Trophoblast cell (in vitro differentiated cells and primary cell): ENCODE data around the gene OPCML.

ENCODE experiments used
- DNase-seq, 2 donors: peaks; one replicate each; pipeline ENCODE4 v3.0.0-alpha.2; 2016
- H2AFZ ChIP-seq: 2 replicates; pipeline ENCODE4 v1.6.1; 2013; ENCODE audit warnings: low read length, moderate library complexity, mild to moderate bottlenecking; ENCODE audit not compliant: insufficient read depth, poor library complexity
- H2AK5ac ChIP-seq: 2 replicates; pipeline ENCODE4 v1.6.1; 2013; ENCODE audit warnings: mild to moderate bottlenecking, low read length
- H2BK120ac ChIP-seq: 2 replicates; pipeline ENCODE4 v1.6.1; 2013; ENCODE audit warnings: low read length, mild to moderate bottlenecking, moderate library complexity; ENCODE audit not compliant: insufficient read depth, poor library complexity
- H2BK12ac ChIP-seq: 2 replicates; pipeline ENCODE4 v1.6.1; 2013; ENCODE audit warnings: mild to moderate bottlenecking, low read length, moderate library complexity
- H2BK5ac ChIP-seq: 2 replicates; pipeline ENCODE4 v1.6.1; 2013; ENCODE audit warnings: low read length, low read depth, moderate library complexity, mild to moderate bottlenecking; ENCODE audit not compliant: poor library complexity
- H3K14ac ChIP-seq: 2 replicates; pipeline ENCODE4 v1.6.1; 2013; ENCODE audit warnings: mild to moderate bottlenecking, low read length
- H3K18ac ChIP-seq: 2 replicates; pipeline ENCODE4 v1.6.1; 2013; ENCODE audit warnings: mild to moderate bottlenecking, low read length
- H3K23ac ChIP-seq: 2 replicates; pipeline ENCODE4 v1.6.1; 2013; ENCODE audit warnings: low read length
- H3K27ac ChIP-seq: 2 replicates; pipeline ENCODE4 v1.5.1; 2013; ENCODE audit warnings: low read depth, mild to moderate bottlenecking, inconsistent platforms, low read length, moderate library complexity
- H3K27me3 ChIP-seq: 2 replicates; pipeline ENCODE4 v1.6.1; 2013; ENCODE audit warnings: inconsistent platforms, mild to moderate bottlenecking, low read length, moderate library complexity; ENCODE audit not compliant: insufficient read depth
- H3K36me3 ChIP-seq, 2 experiments: 1 replicate in 1 of 2; 2 replicates in 1 of 2; pipeline ENCODE4 v1.6.1; 2013; ENCODE audit warnings: low read length in 2 of 2, mild to moderate bottlenecking in 2 of 2, moderate library complexity in 1 of 2; ENCODE audit not compliant: insufficient read depth in 2 of 2, control insufficient read depth in 1 of 2
- H3K4ac ChIP-seq: 2 replicates; pipeline ENCODE4 v1.6.1; 2013; ENCODE audit warnings: low read depth, mild to moderate bottlenecking, low read length, moderate library complexity
- H3K4me1 ChIP-seq, 2 experiments: 1 replicate in 1 of 2; 2 replicates in 1 of 2; pipeline ENCODE4 v1.6.1; 2013; ENCODE audit warnings: low read length in 2 of 2, mild to moderate bottlenecking in 2 of 2, moderate library complexity in 1 of 2; ENCODE audit not compliant: insufficient read depth in 2 of 2, control insufficient read depth in 1 of 2
- H3K4me2 ChIP-seq: 2 replicates; pipeline ENCODE4 v1.6.1; 2013; ENCODE audit warnings: inconsistent platforms, mild to moderate bottlenecking, low read length, moderate library complexity
- H3K4me3 ChIP-seq: 2 replicates; pipeline ENCODE4 v1.5.1; 2013; ENCODE audit warnings: mild to moderate bottlenecking, low read depth, low read length, inconsistent platforms
- H3K79me1 ChIP-seq: one replicate; pipeline ENCODE4 v1.6.1; 2013; ENCODE audit warnings: low read length
- H3K79me2 ChIP-seq: 2 replicates; pipeline ENCODE4 v1.6.1; 2013; ENCODE audit warnings: low read length, mild to moderate bottlenecking; ENCODE audit not compliant: control insufficient read depth, insufficient read depth, poor library complexity
- H3K9ac ChIP-seq: 2 replicates; pipeline ENCODE4 v1.6.1; 2013; ENCODE audit warnings: mild to moderate bottlenecking, low read length
- H3K9me3 ChIP-seq: 2 replicates; pipeline ENCODE4 v1.6.1; 2013; ENCODE audit warnings: low read depth, mild to moderate bottlenecking, control low read depth, inconsistent platforms, low read length; ENCODE audit not compliant: insufficient read depth
- H4K12ac ChIP-seq: 2 replicates; pipeline ENCODE4 v1.6.1; 2013; ENCODE audit warnings: low read depth, mild to moderate bottlenecking, low read length, moderate library complexity
- H4K8ac ChIP-seq: 2 replicates; pipeline ENCODE4 v1.6.1; 2013; ENCODE audit warnings: low read depth, mild to moderate bottlenecking, low read length, moderate library complexity
- H4K91ac ChIP-seq: one replicate; pipeline ENCODE4 v1.6.1; 2013; ENCODE audit warnings: low read depth, mild to moderate bottlenecking, low read length, moderate library complexity
- WGBS: extraction: QIAGEN DNeasy Blood & Tissue Kit; methylation state at CpG from one replicate; pipeline ENCODE4 v1.1.7; 2013; ENCODE audit warnings: missing lambda C conversion rate; ENCODE audit not compliant: insufficient read length, insufficient coverage; ENCODE audit errors: extremely low coverage; 5-methylcytosine and 5-hydroxymethylcytosine counted together

Gene OPCML

DNA sequence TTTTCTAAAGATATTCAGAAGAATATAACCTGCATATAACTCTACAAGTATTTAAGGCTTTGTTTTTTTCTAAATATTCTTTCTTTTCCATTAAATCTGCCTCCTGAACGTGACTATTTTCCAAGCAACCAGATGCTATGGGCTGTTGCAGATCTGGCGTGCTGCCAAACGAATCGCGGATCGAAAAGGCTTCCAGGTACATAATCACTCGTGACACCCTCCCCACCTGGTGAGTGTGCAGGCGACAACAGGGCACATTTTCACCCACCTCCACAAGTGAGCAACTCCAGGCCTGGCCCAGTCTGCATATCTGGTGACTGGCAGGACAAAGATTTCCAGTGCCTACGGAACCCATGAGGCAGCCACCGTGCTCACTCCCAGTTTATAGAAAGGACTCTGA is 660.1 kb downstream of the OPCML start:
- no peak overlapping the region for H2BK5ac ChIP-seq
- H4K91ac ChIP-seq, result no peak overlapping the region
- H3K14ac ChIP-seq, result no peak overlapping the region
- H3K27me3 ChIP-seq, result no peaks in the 10 kb centered on the region
- DNase-seq, result no peak
- no peak overlapping the region for H2BK120ac ChIP-seq
- H3K9me3 ChIP-seq, result no peaks in the 10 kb centered on the region
- H3K18ac ChIP-seq, result no peak overlapping the region
- H4K8ac ChIP-seq, result no peak overlapping the region
- H3K79me1 ChIP-seq, result no peaks in the 10 kb centered on the region
- H2AK5ac ChIP-seq, result no peak overlapping the region
- no peak overlapping the region for H4K12ac ChIP-seq
- no peak overlapping the region for H3K9ac ChIP-seq
- no peak overlapping the region for H3K27ac ChIP-seq
- H2AFZ ChIP-seq, result no peak overlapping the region
- H3K4me3 ChIP-seq, result no peak overlapping the region
- no peaks in the 10 kb centered on the region for H3K79me2 ChIP-seq
- H3K4me2 ChIP-seq, result no peak overlapping the region
- H3K23ac ChIP-seq, result no peak overlapping the region
- no CpG with 5 or more reads among the region's 10 CpGs for WGBS
- no peaks in the 10 kb centered on the region for H3K36me3 ChIP-seq
- no peak overlapping the region for H2BK12ac ChIP-seq
- no peaks in the 10 kb centered on the region for H3K4me1 ChIP-seq
- no peak overlapping the region for H3K4ac ChIP-seq

DNA sequence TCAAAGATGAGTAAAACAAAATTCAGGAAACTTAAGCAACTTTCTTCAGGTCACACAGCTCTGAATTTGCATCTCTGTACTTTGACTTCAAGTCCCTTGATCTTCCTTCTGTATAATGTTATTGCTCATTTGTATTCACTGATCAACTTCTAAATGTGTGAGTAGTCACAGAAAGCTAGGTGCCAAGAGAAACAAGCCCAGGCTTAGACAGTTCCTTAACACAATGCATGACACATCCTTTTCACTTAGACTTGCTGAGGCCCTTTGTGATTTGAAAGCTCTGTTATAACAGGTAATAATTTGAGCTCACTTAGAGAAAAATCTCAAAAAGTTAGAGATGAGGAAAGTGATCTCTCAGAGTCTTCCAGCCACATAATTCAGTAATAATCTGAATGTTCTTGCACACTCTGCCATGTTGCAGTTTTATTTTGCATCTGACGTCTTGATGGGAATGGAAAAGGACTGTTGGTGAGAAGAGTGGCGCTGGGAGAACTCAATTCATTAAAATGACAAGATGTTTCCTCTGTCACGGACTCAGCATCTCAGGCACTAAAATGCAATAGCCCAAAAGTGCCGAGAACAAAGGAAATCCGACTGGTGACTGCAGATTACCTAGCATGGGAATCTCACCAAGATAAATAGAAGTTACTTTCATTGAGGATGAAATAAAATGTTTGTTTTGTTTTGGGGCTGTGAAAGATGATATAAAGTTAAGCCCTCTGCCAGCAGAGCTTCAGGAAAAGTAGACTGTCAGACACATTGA is 665.3 kb downstream of the OPCML start:
- no peaks in the 10 kb centered on the region for H3K9me3 ChIP-seq
- DNase-seq, result no peak
- no peak overlapping the region for H3K9ac ChIP-seq
- no peak overlapping the region for H2BK120ac ChIP-seq
- H3K4me2 ChIP-seq, result no peak overlapping the region
- no peak overlapping the region for H2BK12ac ChIP-seq
- H3K27ac ChIP-seq, result no peak overlapping the region
- H2AK5ac ChIP-seq, result no peak overlapping the region
- no peaks in the 10 kb centered on the region for H3K27me3 ChIP-seq
- no peaks in the 10 kb centered on the region for H3K79me1 ChIP-seq
- H3K14ac ChIP-seq, result no peak overlapping the region
- H2BK5ac ChIP-seq, result no peak overlapping the region
- no peak overlapping the region for H4K91ac ChIP-seq
- no peak overlapping the region for H3K18ac ChIP-seq
- no peaks in the 10 kb centered on the region for H3K4me1 ChIP-seq
- no peaks in the 10 kb centered on the region for H3K36me3 ChIP-seq
- H3K4me3 ChIP-seq, result no peak overlapping the region
- WGBS, result no CpG with 5 or more reads among the region's 5 CpGs
- no peak overlapping the region for H3K4ac ChIP-seq
- no peak overlapping the region for H4K8ac ChIP-seq
- no peak overlapping the region for H4K12ac ChIP-seq
- no peak overlapping the region for H3K23ac ChIP-seq
- no peak overlapping the region for H2AFZ ChIP-seq
- no peaks in the 10 kb centered on the region for H3K79me2 ChIP-seq

DNA sequence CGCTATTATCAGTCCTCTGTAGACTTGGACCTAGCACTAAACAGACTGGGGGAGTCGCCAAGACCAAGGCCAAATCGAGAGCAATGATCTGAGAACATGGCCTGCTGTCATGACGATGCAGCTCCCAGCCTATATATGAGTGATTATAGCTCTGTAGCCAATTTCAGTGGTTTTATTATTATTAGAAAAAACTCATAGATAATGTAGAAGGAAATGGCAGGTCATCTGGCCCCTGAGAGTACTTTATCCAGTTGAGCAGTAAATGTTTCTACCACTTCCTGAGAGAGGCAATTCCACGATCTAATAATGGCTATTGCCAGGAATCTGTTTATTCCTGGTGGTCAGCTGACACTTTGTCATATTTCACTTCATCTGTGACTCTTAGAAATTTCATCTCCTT is 666.7 kb downstream of the OPCML start:
- H2BK5ac ChIP-seq, result no peak overlapping the region
- H2AK5ac ChIP-seq, result no peak overlapping the region
- H3K79me1 ChIP-seq, result no peaks in the 10 kb centered on the region
- no peaks in the 10 kb centered on the region for H3K4me1 ChIP-seq
- H3K27me3 ChIP-seq, result no peaks in the 10 kb centered on the region
- H3K36me3 ChIP-seq, result no peaks in the 10 kb centered on the region
- H3K79me2 ChIP-seq, result no peaks in the 10 kb centered on the region
- no peak overlapping the region for H4K91ac ChIP-seq
- H3K9ac ChIP-seq, result no peak overlapping the region
- no peak overlapping the region for H3K4me2 ChIP-seq
- no peak overlapping the region for H3K14ac ChIP-seq
- H2BK12ac ChIP-seq, result no peak overlapping the region
- no peak overlapping the region for H2AFZ ChIP-seq
- H3K9me3 ChIP-seq, result no peaks in the 10 kb centered on the region
- no CpG with 5 or more reads among the region's 5 CpGs for WGBS
- H3K18ac ChIP-seq, result no peak overlapping the region
- H3K4me3 ChIP-seq, result no peak overlapping the region
- H2BK120ac ChIP-seq, result no peak overlapping the region
- no peak overlapping the region for H3K27ac ChIP-seq
- no peak for DNase-seq
- H4K12ac ChIP-seq, result no peak overlapping the region
- no peak overlapping the region for H3K4ac ChIP-seq
- H4K8ac ChIP-seq, result no peak overlapping the region
- H3K23ac ChIP-seq, result no peak overlapping the region

DNA sequence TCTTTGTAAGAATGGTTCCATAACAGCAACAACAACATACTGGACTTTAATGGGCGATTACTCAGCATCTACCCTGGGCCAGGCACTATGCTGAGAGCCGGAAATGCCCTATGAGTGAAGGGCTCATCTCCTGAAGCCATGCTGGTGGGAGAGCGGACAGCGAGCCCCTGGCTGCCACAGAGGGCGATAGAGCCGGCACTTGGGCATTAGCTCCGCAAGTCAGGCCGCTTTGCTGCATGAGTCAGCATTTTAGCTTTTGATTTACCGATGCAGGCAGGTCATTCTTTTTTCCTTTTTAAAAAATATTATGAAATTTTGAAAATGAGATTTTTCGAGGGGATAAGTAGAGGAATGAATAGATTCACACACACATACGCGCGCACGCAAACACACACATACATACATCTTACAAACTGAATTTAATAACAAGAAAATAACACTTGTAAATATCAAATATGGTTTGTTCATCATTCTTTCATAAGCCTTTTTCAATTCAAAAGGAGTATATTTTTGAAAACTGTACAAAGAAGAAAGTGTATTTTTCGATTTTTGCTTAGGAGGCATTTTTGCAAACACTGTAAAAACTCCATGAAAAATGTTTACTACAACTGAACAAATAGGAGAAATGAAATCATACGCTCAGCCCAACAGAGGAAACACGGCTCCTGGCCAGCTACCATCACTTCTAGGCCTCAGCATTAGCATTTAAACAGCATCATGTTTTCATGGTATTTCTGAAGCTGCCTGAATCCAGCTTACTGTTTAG is 667.3 kb downstream of the OPCML start:
- no peaks in the 10 kb centered on the region for H3K9me3 ChIP-seq
- no peaks in the 10 kb centered on the region for H3K27me3 ChIP-seq
- H3K4me3 ChIP-seq, result no peak overlapping the region
- no peak overlapping the region for H2BK120ac ChIP-seq
- DNase-seq, result no peak
- H3K4ac ChIP-seq, result no peak overlapping the region
- H3K9ac ChIP-seq, result no peak overlapping the region
- no peaks in the 10 kb centered on the region for H3K36me3 ChIP-seq
- H3K79me1 ChIP-seq, result no peaks in the 10 kb centered on the region
- no peak overlapping the region for H3K23ac ChIP-seq
- H4K8ac ChIP-seq, result no peak overlapping the region
- no peak overlapping the region for H3K14ac ChIP-seq
- H4K12ac ChIP-seq, result no peak overlapping the region
- no peaks in the 10 kb centered on the region for H3K4me1 ChIP-seq
- no peak overlapping the region for H2AK5ac ChIP-seq
- WGBS, result no CpG with 5 or more reads among the region's 17 CpGs
- no peaks in the 10 kb centered on the region for H3K79me2 ChIP-seq
- H3K27ac ChIP-seq, result no peak overlapping the region
- no peak overlapping the region for H3K18ac ChIP-seq
- H2AFZ ChIP-seq, result no peak overlapping the region
- H2BK5ac ChIP-seq, result no peak overlapping the region
- H4K91ac ChIP-seq, result no peak overlapping the region
- no peak overlapping the region for H2BK12ac ChIP-seq
- H3K4me2 ChIP-seq, result no peak overlapping the region
